Cardiac fibroblast (primary cell): ENCODE results near the gene PIM2.
A peak's percentile ranks its signal among the peaks of the same experiment; 100 is the strongest.

Experiments
- DNase-seq, 2 donors: peaks; one replicate each; pipeline versions ENCODE4 v3.0.0 to v3.0.0-alpha.2; 2010; ENCODE audit warnings: low read depth in 2 of 2
- H3K4me3 ChIP-seq, 2 donors: replicated peaks in 1 of 2; 1 replicate in 1 of 2; 2 replicates in 1 of 2; pipeline ENCODE4 v1.5.1; 2011; ENCODE audit warnings: low read depth in 2 of 2, low read length in 2 of 2, mild to moderate bottlenecking in 2 of 2, moderate library complexity in 1 of 2
- CTCF ChIP-seq: IDR thresholded peaks from one replicate; pipeline ENCODE4 v1.5.1; 2011; ENCODE audit warnings: low read depth, mild to moderate bottlenecking, low read length, inconsistent platforms

The PIM2 gene

GRCh38 chrX:48942895-48943294 lies 24.1 kb upstream of the PIM2 start:
- no peak overlapping the region for H3K4me3 ChIP-seq
- no peak for TF ChIP-seq CTCF
- no peak for DNase-seq

GRCh38 chrX:48940404-48940955 lies 21.7 kb upstream of the PIM2 start:
- DNase-seq, result no peak
- TF ChIP-seq CTCF, result no peak
- H3K4me3 ChIP-seq, result no peak overlapping the region

- no peak for TF ChIP-seq CTCF
- DNase-seq, result no peak
- H3K4me3 ChIP-seq, result no peak overlapping the region
Measured at GRCh38 chrX:48939524-48940228, 20.9 kb upstream of the PIM2 start.

- TF ChIP-seq CTCF, result no peak
- no peak for DNase-seq
- no peak overlapping the region for H3K4me3 ChIP-seq
Measured at GRCh38 chrX:48938721-48939425, 20.0 kb upstream of the PIM2 start.

GRCh38 chrX:48937054-48937907 lies 18.5 kb upstream of the PIM2 start:
- H3K4me3 ChIP-seq, result no peak overlapping the region
- DNase-seq, result peak; percentile 18 to 28
- TF ChIP-seq CTCF, result no peak

GRCh38 chrX:48936429-48937053 lies 17.7 kb upstream of the PIM2 start:
- TF ChIP-seq CTCF, result no peak
- no peak overlapping the region for H3K4me3 ChIP-seq
- no peak for DNase-seq
